ENCODE data around the gene HERPUD1.

GRCh38 chr16:56930486-56931270 is 1.3 kb upstream of the HERPUD1 start:
- no peak for TF ChIP-seq CTCF (IDR thresholded peaks at IDR 0.05)
- no peak for TF ChIP-seq TCF7L2 (IDR thresholded peaks at IDR 0.05; ENCODE audit: low read depth, low read length)
- no peak for TF ChIP-seq REST (IDR thresholded peaks at IDR 0.05; ENCODE audit: insufficient read depth in 1 of 2, low read depth in 2 of 2, low read length in 1 of 2)
- TF ChIP-seq POLR2AphosphoS5 (IDR thresholded peaks at IDR 0.05; ENCODE audit: low read depth, low read length): no peak
